HG02981 (cell line): ENCODE results near the gene CCR9.
"Not testable (repeated sequence)": the region's sequence is repeated elsewhere in the genome, so short reads cannot be mapped to it uniquely, and the experiment has no call there.

Experiments
- ATAC-seq: cut with Tn5 transposase; IDR thresholded peaks from one replicate; pipeline ENCODE4 v1.9.1; 2021; ENCODE audit warnings: mild to moderate bottlenecking, moderate library complexity; ENCODE audit not compliant: unreplicated experiment

Gene CCR9

GRCh38 chr3:45885979-45886705 lies at the start of gene CCR9:
Gene CCR9 (plus strand): TSS chr3:45886543. CDS start chr3:45894934, 8,391 bp downstream.
- ATAC-seq = no peak

- no peak for ATAC-seq
These were observed 47.9 kb upstream of the CCR9 start for GRCh38 chr3:45838466-45838865.

GRCh38 chr3:45841420-45841756 lies 45.0 kb upstream of the CCR9 start:
- ATAC-seq = no peak

GRCh38 chr3:45841757-45842491 lies 44.4 kb upstream of the CCR9 start, which contains the start of gene LZTFL1:
Gene LZTFL1 (minus strand): TSS chr3:45842119. CDS start chr3:45841991, 128 bp downstream.
- ATAC-seq = peak; percentile 90

GRCh38 chr3:45842851-45843625 lies 43.3 kb upstream of the CCR9 start:
- ATAC-seq = no peak

GRCh38 chr3:45844616-45845015 lies 41.7 kb upstream of the CCR9 start:
- ATAC-seq = no peak

GRCh38 chr3:45848392-45848791 lies 38.0 kb upstream of the CCR9 start:
- ATAC-seq = no peak

GRCh38 chr3:45852828-45853227 lies 33.5 kb upstream of the CCR9 start:
- ATAC-seq = no peak

- not testable (repeated sequence) for ATAC-seq
These were observed 30.0 kb upstream of the CCR9 start for GRCh38 chr3:45856323-45856722.

GRCh38 chr3:45857024-45857423 lies 29.3 kb upstream of the CCR9 start:
- ATAC-seq = not testable (repeated sequence)

- no peak for ATAC-seq
These were observed 27.4 kb upstream of the CCR9 start for GRCh38 chr3:45858809-45859543.

- ATAC-seq = no peak
These were observed 25.9 kb upstream of the CCR9 start for GRCh38 chr3:45860481-45860880.

- ATAC-seq = no peak
These were observed 25.2 kb upstream of the CCR9 start for GRCh38 chr3:45861043-45861719.

- ATAC-seq = peak; percentile 65
These were observed 21.4 kb upstream of the CCR9 start for GRCh38 chr3:45864760-45865519.

- ATAC-seq = no peak
These were observed 20.8 kb upstream of the CCR9 start for GRCh38 chr3:45865563-45865962.

GRCh38 chr3:45868213-45868612 lies 18.1 kb upstream of the CCR9 start:
- ATAC-seq = no peak

- no peak for ATAC-seq
These were observed 17.7 kb upstream of the CCR9 start for GRCh38 chr3:45868650-45869049.

GRCh38 chr3:45869638-45870037 lies 16.7 kb upstream of the CCR9 start:
- no peak for ATAC-seq

GRCh38 chr3:45870099-45870498 lies 16.2 kb upstream of the CCR9 start:
- no peak for ATAC-seq

GRCh38 chr3:45871780-45872179 lies 14.6 kb upstream of the CCR9 start:
- ATAC-seq = no peak
